IMR-90 (cell line): ENCODE measurements around the gene PSKH1. TPM values are rescaled to one million over a fixed set of nuclear protein-coding genes. Genes with fewer than 3 reads are reported as not detected.

Experiments
- ATAC-seq: fragments of 200-7000 bp; cut with Tn5 transposase; 2 replicates; pipeline ENCODE4 v1.9.1; 2020; ENCODE audit warnings: low read depth, mild to moderate bottlenecking, moderate library complexity
- BruUV-seq: library from RNA; stranded (reverse); fragments of 400-500 nt; replicated peaks from 2 replicates; lab custom pipeline; 2021; lab: Mats Ljungman, UMichigan
- CTCF ChIA-PET: fragments of 300-600 bp; formaldehyde crosslinking; extraction: SDS; loops from one replicate; lab custom pipeline; 2021; ENCODE audit warnings: antibody characterized with exemption; lab: Yijun Ruan, JAX
- POLR2A ChIA-PET: fragments of 300-600 bp; sonication (Branson Sonifier 250); formaldehyde crosslinking; loops from one replicate; lab custom pipeline; 2022; ENCODE audit warnings: antibody characterized with exemption; ENCODE audit not compliant: unreplicated experiment; lab: Charles Lee
- DNase-seq: peaks from one replicate; pipeline ENCODE4 v3.0.0; 2013
- H2AFZ ChIP-seq: replicated peaks from 2 replicates; pipeline ENCODE3; 2013; ENCODE audit warnings: low read length, mild to moderate bottlenecking; ENCODE audit not compliant: poor library complexity
- H2AK5ac ChIP-seq: 2 replicates; pipeline ENCODE4 v1.6.1; 2013; ENCODE audit warnings: low read depth, low read length, inconsistent platforms
- H2AK9ac ChIP-seq: replicated peaks from 2 replicates; pipeline ENCODE3; 2013; ENCODE audit warnings: mild to moderate bottlenecking, low read depth, low read length, moderate library complexity; ENCODE audit not compliant: poor library complexity
- H2BK120ac ChIP-seq: 2 replicates; pipeline ENCODE4 v1.6.1; 2013; ENCODE audit warnings: low read depth, low read length, inconsistent platforms
- H2BK15ac ChIP-seq: 3 replicates; pipeline ENCODE4 v1.6.1; 2013; ENCODE audit warnings: low read depth, low read length, inconsistent platforms
- H2BK20ac ChIP-seq: 2 replicates; pipeline ENCODE4 v1.6.1; 2013; ENCODE audit warnings: low read depth, mild to moderate bottlenecking, inconsistent platforms, low read length, moderate library complexity
- H2BK5ac ChIP-seq: 2 replicates; pipeline ENCODE4 v1.6.1; 2013; ENCODE audit warnings: mild to moderate bottlenecking, low read depth, low read length, inconsistent platforms; ENCODE audit not compliant: poor library complexity, severe bottlenecking
- H3K14ac ChIP-seq: replicated peaks from 2 replicates; pipeline ENCODE4 v1.6.1; 2013; ENCODE audit warnings: low read depth, low read length, inconsistent platforms
- H3K18ac ChIP-seq: 2 replicates; pipeline ENCODE4 v1.6.1; 2013; ENCODE audit warnings: low read depth, low read length, control low read depth
- H3K23ac ChIP-seq: 2 replicates; pipeline ENCODE4 v1.6.1; 2013; ENCODE audit warnings: low read depth, low read length, inconsistent platforms
- H3K27ac ChIP-seq: 2 replicates; pipeline ENCODE4 v1.5.1; 2013; ENCODE audit warnings: mild to moderate bottlenecking, control low read depth, low read length; ENCODE audit not compliant: insufficient read depth
- H3K27me3 ChIP-seq: 2 replicates; pipeline ENCODE4 v1.6.1; 2013; ENCODE audit warnings: low read length; ENCODE audit not compliant: control insufficient read depth, insufficient read depth
- H3K36me3 ChIP-seq: 2 replicates; pipeline ENCODE4 v1.6.1; 2013; ENCODE audit warnings: low read length, mixed read lengths; ENCODE audit not compliant: control insufficient read depth, insufficient read depth
- H3K4ac ChIP-seq: 2 replicates; pipeline ENCODE4 v1.6.1; 2013; ENCODE audit warnings: low read depth, low read length, inconsistent platforms
- H3K4me1 ChIP-seq: 2 replicates; pipeline ENCODE4 v1.6.1; 2013; ENCODE audit warnings: low read length, mixed read lengths; ENCODE audit not compliant: control insufficient read depth, insufficient read depth
- H3K4me2 ChIP-seq: 2 replicates; pipeline ENCODE4 v1.6.1; 2013; ENCODE audit warnings: low read depth, mild to moderate bottlenecking, control low read depth, low read length, moderate library complexity
- H3K4me3 ChIP-seq: 2 replicates; pipeline ENCODE4 v1.5.1; 2013; ENCODE audit warnings: low read depth, mild to moderate bottlenecking, control low read depth, low read length, moderate library complexity; ENCODE audit not compliant: insufficient read depth
- H3K56ac ChIP-seq: 2 replicates; pipeline ENCODE4 v1.6.1; 2013; ENCODE audit warnings: low read length, inconsistent platforms; ENCODE audit not compliant: insufficient read depth; ENCODE audit errors: extremely low read depth
- H3K79me1 ChIP-seq, 2 experiments: 2 replicates each; pipeline ENCODE4 v1.6.1; 2013; ENCODE audit warnings: low read length in 2 of 2, inconsistent platforms in 1 of 2, low read depth in 1 of 2
- H3K9ac ChIP-seq: 2 replicates; pipeline ENCODE4 v1.6.1; 2013; ENCODE audit warnings: low read depth, low read length, control low read depth
- H3K9me1 ChIP-seq: 2 replicates; pipeline ENCODE4 v1.6.1; 2013; ENCODE audit warnings: low read length, inconsistent platforms; ENCODE audit not compliant: insufficient read depth
- H3K9me3 ChIP-seq: 2 replicates; pipeline ENCODE4 v1.6.1; 2013; ENCODE audit warnings: low read length; ENCODE audit not compliant: control insufficient read depth, insufficient read depth
- H4K20me1 ChIP-seq: 2 replicates; pipeline ENCODE4 v1.6.1; 2013; ENCODE audit warnings: low read length, inconsistent platforms; ENCODE audit not compliant: insufficient read depth
- H4K5ac ChIP-seq: 2 replicates; pipeline ENCODE4 v1.6.1; 2013; ENCODE audit warnings: mild to moderate bottlenecking, low read depth, low read length, control low read depth
- H4K8ac ChIP-seq, 2 experiments: 2 replicates each; pipeline ENCODE4 v1.6.1; 2013; ENCODE audit warnings: low read depth in 2 of 2, low read length in 2 of 2, control low read depth in 1 of 2, inconsistent platforms in 1 of 2
- H4K91ac ChIP-seq: 2 replicates; pipeline ENCODE4 v1.6.1; 2013; ENCODE audit warnings: low read depth, low read length, inconsistent platforms; ENCODE audit not compliant: insufficient read depth
- MAFK ChIP-seq: IDR thresholded peaks from 2 replicates; pipeline ENCODE4 v1.6.1; 2012; ENCODE audit warnings: low read depth, low read length, improper control_type of control experiment
- MXI1 ChIP-seq: IDR thresholded peaks from 2 replicates; pipeline ENCODE4 v1.6.1; 2012; ENCODE audit warnings: low read depth, mild to moderate bottlenecking, low read length, moderate library complexity, borderline replicate concordance
- WGBS, 2 experiments: methylation state at CpG; one replicate each; pipeline versions ENCODE4 v1.1.5 to v1.1.7; 2013; ENCODE audit warnings: missing lambda C conversion rate in 2 of 2; ENCODE audit not compliant: insufficient read length in 1 of 2; ENCODE audit errors: extremely low coverage in 2 of 2; 5-methylcytosine and 5-hydroxymethylcytosine counted together
- dilution Hi-C: fragments of 300-500 bp; cut with HindIII; formaldehyde crosslinking; loops from one replicate; pipeline ENCODE4 v1.14.3; 2018; ENCODE audit warnings: low sequenced_read_pairs; ENCODE audit not compliant: unreplicated experiment
- in situ Hi-C: fragments of 300-500 bp; cut with MboI; formaldehyde crosslinking; loops from 3 replicates; pipeline ENCODE4 v1.14.3; 2019; ENCODE audit warnings: low sequenced_read_pairs, inconsistent platforms, mixed read lengths
- intact Hi-C: fragments of 100-400 bp; cut with micrococcal nuclease; formaldehyde crosslinking; loops from 2 replicates; pipeline ENCODE4 v1.10.0; 2022
- polyA plus RNA-seq, 3 experiments: library from polyadenylated mRNA; depleted of rRNA; stranded (reverse); fragments of >200 nt; gene quantifications; 2 replicates each; pipeline ENCODE4 v1.2.3, GENCODE V29; 2012; ENCODE audit warnings: low replicate concordance in 1 of 3
- total RNA-seq: library from RNA; depleted of rRNA; stranded (reverse); fragments of >200 nt; gene quantifications from 2 replicates; pipeline ENCODE4 v1.2.3, GENCODE V29; 2012

Gene PSKH1
- total and polyA plus RNA-seq, 2 of the 4 experiments (the other 2 are of a cell fraction) = 11.5 to 26.7 TPM

GRCh38 chr16:67951485-67951884 is 58.4 kb downstream of the PSKH1 start:
- Histone ChIP-seq H3K36me3 (peaks cover 83% of the 10 kb centered on the region), H2AK9ac (no peak overlapping the region), H4K8ac (no peak overlapping the region), H2AK5ac (no peak overlapping the region), H3K79me1 (peaks cover 29 to 79% of the 10 kb centered on the region in 2 experiments; a peak in 3 of 4 replicates), H2BK5ac (no peak overlapping the region), H4K5ac (no peak overlapping the region), H3K4me3 (no peak overlapping the region), H3K27ac (no peak overlapping the region), H3K4ac (no peak overlapping the region), H3K27me3 (no peaks in the 10 kb centered on the region), H2BK120ac (no peak overlapping the region), H2AFZ (no peak overlapping the region), H2BK20ac (no peak overlapping the region), H3K23ac (no peak overlapping the region), H4K91ac (no peak overlapping the region), H3K18ac (no peak overlapping the region), H2BK15ac (no peak overlapping the region), H3K4me1 (peaks cover 3% of the 10 kb centered on the region; the same call in 1 of the 2 replicates), H3K14ac (no peak overlapping the region), H3K56ac (no peak overlapping the region), H3K9ac (no peak overlapping the region), H3K4me2 (no peak overlapping the region), H3K9me1 (no peaks in the 10 kb centered on the region), H4K20me1 (peaks cover 53% of the 10 kb centered on the region), H3K9me3 (no peaks in the 10 kb centered on the region)
- no peak; the same call in 1 of the 2 replicates for ATAC-seq
- ChIA-PET CTCF (no interaction called here), POLR2A (no interaction called here)
- 52% methylated on average over 7 of the region's 12 CpGs; no CpG with 5 or more reads in 1 of the 2 experiments for WGBS, 2 experiments
- dilution Hi-C loops = no loop called here
- TF ChIP-seq MAFK = no peak
- no peak for TF ChIP-seq MXI1
- no peak for DNase-seq
- no TSS peak for BruUV-seq
- in situ Hi-C loops = no loop called here
- intact Hi-C loops = no loop called here
